Measurements from ENCODE around the gene CPA1.

The CPA1 gene

DNA sequence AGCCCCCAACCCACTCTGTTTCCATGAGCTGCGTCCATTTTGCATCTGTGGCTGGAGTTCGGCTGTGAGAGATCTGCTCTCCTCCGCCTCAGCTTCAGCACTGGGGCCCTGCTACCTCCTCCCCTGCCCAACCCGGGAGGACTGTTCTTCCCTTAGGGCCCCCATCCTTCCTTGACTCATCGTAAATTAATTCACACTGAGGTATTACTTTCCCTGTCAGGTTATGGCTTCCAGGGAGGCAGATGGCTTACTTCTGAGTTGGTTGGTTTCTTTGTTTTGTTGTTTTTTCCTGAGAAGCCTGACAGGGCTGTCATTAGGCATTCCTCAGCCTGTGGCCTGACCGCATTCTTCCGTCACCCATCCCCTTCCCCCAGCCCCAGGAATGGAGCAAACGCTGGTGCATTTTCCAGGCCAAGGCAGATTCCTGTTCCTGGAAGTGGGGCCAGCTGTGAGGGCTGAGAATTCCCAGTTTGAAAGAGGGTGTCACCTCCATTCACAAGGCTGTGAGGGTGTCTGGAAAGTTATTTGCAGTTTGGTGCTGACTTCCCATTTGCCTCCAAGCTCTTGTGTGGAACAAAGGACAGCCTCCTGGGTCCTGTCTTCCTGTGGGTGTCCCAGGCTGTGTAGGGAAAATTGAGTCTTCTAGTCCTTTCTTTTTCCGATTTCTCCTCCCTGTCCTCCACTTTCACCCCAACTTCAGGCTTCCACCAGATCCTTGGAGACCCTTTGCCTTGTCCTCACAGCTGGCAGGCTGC lies 24.0 kb upstream of the CPA1 start:
- peak; percentile 95 for DNase-seq (ENCODE audit: low read depth)

DNA sequence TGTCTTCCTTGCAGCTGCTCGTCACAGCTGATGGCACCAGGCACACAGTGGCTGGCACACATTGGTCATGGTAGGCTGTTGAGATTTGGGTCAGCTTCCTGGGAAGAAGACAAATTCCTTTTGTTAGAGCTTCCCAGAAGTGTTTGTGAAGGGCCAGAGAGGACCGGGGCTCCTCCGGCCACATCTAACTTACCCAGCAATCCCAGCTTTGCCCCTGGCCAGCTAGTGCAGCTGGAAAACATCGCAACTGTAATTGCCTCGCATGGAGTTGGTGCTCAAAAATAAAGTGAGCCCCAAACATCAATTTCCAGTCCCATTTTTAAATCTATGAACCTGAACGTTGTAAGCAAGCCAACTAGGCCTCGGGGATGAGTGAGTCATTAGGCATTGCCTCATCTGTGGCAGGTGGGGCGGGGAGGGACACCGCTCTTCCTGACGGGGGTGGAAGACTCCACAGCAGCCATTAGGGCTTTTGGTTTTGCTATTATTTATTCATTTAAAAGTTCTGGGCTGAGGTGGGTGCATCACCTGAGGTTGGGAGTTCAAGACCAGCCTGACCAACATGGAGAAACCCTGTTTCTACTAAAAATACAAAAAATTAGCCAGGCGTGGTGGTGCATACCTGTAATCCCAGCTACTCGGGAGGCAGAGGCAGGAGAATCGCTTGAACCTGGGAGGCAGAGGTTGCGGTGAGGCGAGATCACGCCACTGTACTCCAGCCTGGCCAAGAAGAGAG lies 23.2 kb upstream of the CPA1 start:
- DNase-seq (ENCODE audit: low read depth): peak; percentile 39

GRCh38 chr7:130358471-130358870 lies 21.8 kb upstream of the CPA1 start:
- no peak for DNase-seq (ENCODE audit: low read depth)

GRCh38 chr7:130359276-130359857 lies 20.9 kb upstream of the CPA1 start:
- no peak for DNase-seq (ENCODE audit: low read depth)

- DNase-seq (ENCODE audit: low read depth): no peak
Observed at GRCh38 chr7:130360518-130360917, 19.8 kb upstream of the CPA1 start.

DNA sequence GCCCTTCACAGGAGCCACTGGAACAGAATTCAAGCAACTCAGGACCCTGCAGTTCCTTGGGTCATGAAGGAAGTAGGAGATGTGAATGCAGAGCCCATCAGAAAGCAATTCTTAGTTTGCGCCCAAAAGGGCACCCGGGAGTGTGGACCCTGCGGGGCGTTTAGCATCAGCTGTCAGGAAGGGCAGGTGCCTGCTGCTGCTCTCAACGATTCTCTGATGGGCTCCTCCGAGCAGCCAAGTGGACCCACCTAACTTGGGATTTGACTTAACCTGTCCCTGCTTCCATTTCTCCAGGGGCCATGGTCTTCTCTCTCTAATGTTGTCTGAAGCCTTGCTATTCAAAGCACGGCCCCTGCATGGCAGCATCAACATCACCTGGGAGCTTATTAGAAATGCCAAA lies 18.6 kb upstream of the CPA1 start:
- DNase-seq (ENCODE audit: low read depth): no peak

- DNase-seq (ENCODE audit: low read depth): no peak
Observed at GRCh38 chr7:130362251-130362816, 18.0 kb upstream of the CPA1 start.

- DNase-seq (ENCODE audit: low read depth): peak; percentile 92
Observed at GRCh38 chr7:130363026-130363847, 17.1 kb upstream of the CPA1 start.

GRCh38 chr7:130364451-130364850 lies 15.8 kb upstream of the CPA1 start:
- DNase-seq (ENCODE audit: low read depth): no peak

DNA sequence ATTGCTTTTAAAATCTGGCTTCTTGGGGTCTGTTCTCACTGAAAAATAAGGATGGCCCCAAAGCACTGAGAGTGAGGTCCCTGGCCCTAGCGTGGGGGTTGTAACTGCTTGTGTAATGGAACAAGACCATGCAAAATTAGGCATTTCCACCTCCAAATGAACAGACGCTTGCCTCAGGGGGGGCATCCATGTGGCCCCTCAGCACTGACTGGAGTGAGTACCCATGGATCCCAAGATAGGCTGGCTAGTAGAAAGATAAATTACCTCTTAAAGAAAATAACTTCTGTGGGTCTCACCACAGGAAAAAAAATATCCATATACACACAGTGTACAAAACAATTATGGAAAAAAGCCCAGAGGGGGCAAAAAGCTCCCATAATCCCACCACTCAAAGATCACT lies 15.2 kb upstream of the CPA1 start:
- DNase-seq (ENCODE audit: low read depth): no peak

- DNase-seq (ENCODE audit: low read depth): peak; percentile 73
Observed at GRCh38 chr7:130365511-130366441, 14.5 kb upstream of the CPA1 start.

DNA sequence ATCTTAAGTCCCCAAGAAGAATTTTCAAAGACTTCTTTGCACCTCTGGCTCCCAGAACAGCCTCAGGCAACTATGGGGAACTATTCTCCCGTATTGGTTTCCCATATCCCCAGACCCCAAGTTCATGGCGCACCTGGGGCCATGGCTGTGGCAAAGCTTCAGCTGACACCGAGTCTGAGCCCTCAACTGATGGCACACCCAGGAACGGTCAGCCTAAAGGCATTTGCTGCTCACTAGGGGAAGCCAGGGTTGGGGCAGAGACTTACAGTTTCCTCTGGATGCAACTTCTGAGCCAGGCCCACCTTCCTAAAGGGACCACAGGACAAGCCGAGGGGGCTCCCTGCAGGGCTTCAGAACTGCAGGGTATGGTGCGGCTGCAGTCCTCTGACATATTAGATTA lies 13.7 kb upstream of the CPA1 start:
- no peak for DNase-seq (ENCODE audit: low read depth)

- no peak for DNase-seq (ENCODE audit: low read depth)
Observed at GRCh38 chr7:130367088-130367755, 13.1 kb upstream of the CPA1 start.

DNA sequence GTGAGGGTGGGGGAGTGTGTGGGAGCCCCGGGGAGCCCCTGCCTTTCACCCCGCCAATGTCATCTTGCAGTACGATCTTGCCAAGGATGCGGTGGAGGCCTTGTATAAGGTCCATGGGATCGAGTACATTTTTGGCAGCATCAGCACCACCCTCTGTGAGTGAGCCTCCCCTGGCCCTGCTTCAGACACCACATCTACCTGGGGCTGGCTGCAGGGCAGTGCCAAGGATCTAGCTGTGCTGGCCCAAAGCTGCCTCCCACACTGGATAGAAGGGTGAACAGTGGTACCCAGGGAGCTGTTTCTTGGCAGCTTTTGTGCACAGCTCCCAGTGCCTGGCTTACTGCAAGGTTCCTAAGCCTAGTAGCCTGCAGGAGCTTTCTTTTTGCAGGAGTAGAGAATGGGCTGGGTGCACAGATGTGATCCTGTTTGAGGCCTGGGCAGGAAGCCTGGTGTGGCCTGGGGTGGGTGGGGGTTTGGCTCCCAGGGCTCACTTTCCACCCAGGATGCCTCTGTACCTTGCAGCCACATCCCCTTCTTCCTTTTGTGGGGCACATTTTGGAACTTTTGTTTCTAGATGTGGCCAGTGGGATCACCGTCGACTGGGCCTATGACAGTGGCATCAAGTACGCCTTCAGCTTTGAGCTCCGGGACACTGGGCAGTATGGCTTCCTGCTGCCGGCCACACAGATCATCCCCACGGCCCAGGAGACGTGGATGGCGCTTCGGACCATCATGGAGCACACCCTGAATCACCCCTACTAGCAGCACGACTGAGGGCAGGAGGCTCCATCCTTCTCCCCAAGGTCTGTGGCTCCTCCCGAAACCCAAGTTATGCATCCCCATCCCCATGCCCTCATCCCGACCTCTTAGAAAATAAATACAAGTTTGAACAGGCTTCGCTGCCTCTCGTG lies 12.2 kb upstream of the CPA1 start:
- DNase-seq (ENCODE audit: low read depth): no peak

- no peak for DNase-seq (ENCODE audit: low read depth)
Observed at GRCh38 chr7:130369110-130369711, 11.1 kb upstream of the CPA1 start.

DNA sequence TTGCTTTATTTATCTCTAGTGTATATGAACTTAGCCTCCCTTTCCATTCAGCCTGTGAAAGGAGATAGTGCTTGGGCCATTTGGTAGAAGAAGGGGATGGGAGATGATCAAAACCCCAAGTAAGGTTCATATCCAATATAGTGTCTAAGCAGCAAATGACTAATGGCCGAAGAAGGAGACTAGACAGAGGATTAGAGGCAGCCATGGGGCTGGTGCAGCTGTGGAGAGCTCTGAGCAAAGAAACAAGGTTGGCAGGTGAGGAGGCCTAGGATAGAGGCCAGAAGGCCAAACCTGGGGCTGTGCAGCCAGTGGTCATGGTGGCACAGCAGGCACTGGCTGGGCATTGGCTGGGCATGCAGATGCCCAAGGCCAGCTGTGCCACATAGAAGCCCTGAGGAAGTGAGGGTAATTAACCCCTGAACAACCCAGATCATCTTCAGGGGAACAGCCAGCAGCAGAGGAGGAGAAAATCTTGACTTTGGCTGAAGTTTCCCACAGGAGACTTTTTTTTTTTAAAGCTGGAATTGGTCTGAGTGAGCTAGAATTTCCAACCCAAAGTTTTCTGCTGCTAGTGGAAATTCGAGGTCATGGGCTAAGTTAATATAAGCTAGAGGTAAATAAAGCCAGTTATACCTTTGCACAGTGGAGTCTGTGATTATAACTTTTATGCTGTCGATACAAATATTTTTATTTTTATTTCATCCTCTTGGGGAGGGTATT lies 10.3 kb upstream of the CPA1 start:
- DNase-seq (ENCODE audit: low read depth): no peak

DNA sequence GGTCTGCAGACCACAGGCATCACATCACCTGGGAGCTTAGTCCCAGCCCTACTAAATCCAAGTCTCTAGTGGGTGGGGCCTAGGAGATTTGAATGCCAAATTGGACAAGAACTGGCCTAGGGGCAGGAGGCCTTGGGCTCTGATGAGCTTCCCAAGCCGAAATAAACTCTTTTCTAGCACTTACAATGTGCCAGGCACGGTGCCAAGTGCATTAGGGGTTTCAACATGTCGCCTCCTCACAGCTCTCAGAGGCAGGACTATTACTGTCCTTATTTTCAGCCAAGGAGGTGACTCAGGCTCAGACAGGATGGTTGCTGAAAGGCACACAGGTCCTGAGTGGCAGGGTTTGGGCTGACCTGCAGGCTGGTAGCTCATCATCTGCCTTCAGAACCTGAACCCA lies 9.2 kb upstream of the CPA1 start:
- DNase-seq (ENCODE audit: low read depth): no peak

All from GM04503 (cell line).